SK-N-SH (cell line): ENCODE measurements around the gene LRMDA. TPM values are rescaled to one million over a fixed set of nuclear protein-coding genes. Genes with fewer than 3 reads are reported as not detected.

Source experiments
- CTCF ChIA-PET: fragments of 300-600, 350-600 bp; formaldehyde crosslinking; extraction: SDS; loops from one replicate; lab custom pipeline; 2021; lab: Yijun Ruan, JAX
- POLR2A ChIA-PET: fragments of 350-600 bp; sonication (Branson Sonifier 250); formaldehyde crosslinking; extraction: SDS; loops from one replicate; lab custom pipeline; 2020; ENCODE audit warnings: antibody characterized with exemption, inconsistent platforms; lab: Yijun Ruan, JAX
- DNase-seq: peaks from one replicate; pipeline ENCODE4 v3.0.0; 2012
- H2AFZ ChIP-seq: fragments of 200-600 bp; sonication (generic); 2 replicates; pipeline ENCODE4 v1.8.1; 2016; ENCODE audit warnings: antibody characterized with exemption, mild to moderate bottlenecking, low read depth
- H3F3A ChIP-seq: fragments of 200-600 bp; sonication (generic); replicated peaks from 2 replicates; pipeline ENCODE3; 2016; ENCODE audit warnings: antibody characterized with exemption, mild to moderate bottlenecking; ENCODE audit not compliant: insufficient read depth
- H3K27ac ChIP-seq, 2 experiments: fragments of 200-500 bp in 1 of 2; fragments of 200-600 bp in 1 of 2; sonication (Bioruptor generic) in 1 of 2; sonication (generic), shearing (Covaris generic) in 1 of 2; 2 replicates each; pipeline versions ENCODE4 v1.5.1 to v1.6.1; 2014 to 2016; ENCODE audit warnings: low read depth in 2 of 2, inconsistent platforms in 1 of 2, low read length in 1 of 2, mild to moderate bottlenecking in 1 of 2, mixed read lengths in 1 of 2
- H3K27me3 ChIP-seq: fragments of 200-600 bp; sonication (generic), shearing (Covaris generic); 2 replicates; pipeline ENCODE4 v1.6.1; 2016; ENCODE audit warnings: mixed run types; ENCODE audit not compliant: insufficient read depth
- H3K36me3 ChIP-seq, 2 experiments: fragments of 200-500 bp in 1 of 2; fragments of 200-600 bp in 1 of 2; sonication (Bioruptor generic) in 1 of 2; sonication (generic) in 1 of 2; replicated peaks in 1 of 2; 2 replicates each; pipeline versions ENCODE3 to v1.5.1; 2014 to 2016; ENCODE audit warnings: low read length in 1 of 2, mild to moderate bottlenecking in 1 of 2; ENCODE audit not compliant: insufficient read depth in 2 of 2, control insufficient read depth in 1 of 2
- H3K4me1 ChIP-seq, 2 experiments: fragments of 200-500 bp in 1 of 2; fragments of 200-600 bp in 1 of 2; sonication (Bioruptor generic) in 1 of 2; sonication (generic), shearing (Covaris generic) in 1 of 2; 2 replicates each; pipeline versions ENCODE4 v1.5.1 to v1.6.1; 2014 to 2016; ENCODE audit warnings: low read depth in 1 of 2, low read length in 1 of 2, mixed run types in 1 of 2; ENCODE audit not compliant: insufficient read depth in 2 of 2, control insufficient read depth in 1 of 2
- H3K4me2 ChIP-seq: fragments of 200-600 bp; sonication (generic), shearing (Covaris generic); 2 replicates; pipeline ENCODE4 v1.6.1; 2017; ENCODE audit warnings: mixed run types
- H3K4me3 ChIP-seq, 2 experiments: fragments of 200-500 bp in 1 of 2; fragments of 200-600 bp in 1 of 2; sonication (Bioruptor generic) in 1 of 2; sonication (generic), shearing (Covaris generic) in 1 of 2; 2 replicates each; pipeline versions ENCODE4 v1.5.1 to v1.8.1; 2014 to 2016; ENCODE audit warnings: low read depth in 2 of 2, inconsistent platforms in 1 of 2, low read length in 1 of 2, mild to moderate bottlenecking in 1 of 2, mixed read lengths in 1 of 2, moderate library complexity in 1 of 2
- H3K79me2 ChIP-seq: fragments of 200-600 bp; sonication (generic); 2 replicates; pipeline ENCODE4 v1.8.1; 2017; ENCODE audit warnings: mild to moderate bottlenecking; ENCODE audit not compliant: insufficient read depth
- H3K9ac ChIP-seq: fragments of 200-600 bp; sonication (generic); 2 replicates; pipeline ENCODE4 v1.6.1; 2017; ENCODE audit warnings: mixed run types
- H3K9me2 ChIP-seq: fragments of 200-600 bp; sonication (generic); 2 replicates; pipeline ENCODE4 v1.6.1; 2017; ENCODE audit warnings: mixed run types
- H3K9me3 ChIP-seq: fragments of 200-600 bp; sonication (generic); 2 replicates; pipeline ENCODE4 v1.6.1; 2017; ENCODE audit warnings: mixed run types, mild to moderate bottlenecking, moderate library complexity
- H4K20me1 ChIP-seq: fragments of 200-600 bp; sonication (generic); 2 replicates; pipeline ENCODE4 v1.6.1; 2017; ENCODE audit warnings: mild to moderate bottlenecking, mixed run types; ENCODE audit not compliant: insufficient read depth
- CHD2 ChIP-seq: fragments of 150-350 bp; IDR thresholded peaks from 2 replicates; pipeline ENCODE4 v1.6.1; 2018; ENCODE audit warnings: low read length; ENCODE audit not compliant: partially characterized antibody
- CTCF ChIP-seq: fragments of 200-600 bp; sonication (generic); IDR thresholded peaks from 2 replicates; pipeline ENCODE4 v1.6.1; 2017; ENCODE audit warnings: antibody characterized with exemption, mild to moderate bottlenecking, moderate library complexity
- ELF1 ChIP-seq: IDR thresholded peaks from 2 replicates; pipeline ENCODE4 v1.4.0; 2012
- EP300 ChIP-seq, 2 experiments: IDR thresholded peaks; 2 replicates each; pipeline versions ENCODE4 v1.4.0 to v1.6.1; 2012; ENCODE audit warnings: borderline replicate concordance in 1 of 2, low read depth in 1 of 2, low read length in 1 of 2
- FOXJ3 ChIP-seq: sonication (generic); formaldehyde crosslinking; IDR thresholded peaks from 2 replicates; pipeline ENCODE4 v1.5.1; 2020; ENCODE audit warnings: mild to moderate bottlenecking, missing genetic modification reagents
- FOXM1 ChIP-seq: IDR thresholded peaks from 2 replicates; pipeline ENCODE4 v1.4.0; 2012; ENCODE audit warnings: low read depth, mild to moderate bottlenecking
- GABPA ChIP-seq: IDR thresholded peaks from 2 replicates; pipeline ENCODE4 v1.4.0; 2012; ENCODE audit warnings: low read depth, mild to moderate bottlenecking
- MAX ChIP-seq: IDR thresholded peaks from 2 replicates; pipeline ENCODE4 v1.4.0; 2012; ENCODE audit warnings: low read depth
- NFIC ChIP-seq: IDR thresholded peaks from 2 replicates; pipeline ENCODE4 v1.4.0; 2012; ENCODE audit warnings: borderline replicate concordance
- PBX3 ChIP-seq: IDR thresholded peaks from 2 replicates; pipeline ENCODE4; 2012
- RAD21 ChIP-seq: IDR thresholded peaks from 2 replicates; pipeline ENCODE4 v1.6.1; 2012; ENCODE audit warnings: mild to moderate bottlenecking, low read length
- RFX5 ChIP-seq: IDR thresholded peaks from 2 replicates; pipeline ENCODE4 v1.6.1; 2012; ENCODE audit warnings: mild to moderate bottlenecking, improper control_type of control experiment, low read length
- SIN3A ChIP-seq: IDR thresholded peaks from 2 replicates; pipeline ENCODE4 v1.6.1; 2012; ENCODE audit warnings: low read depth, mild to moderate bottlenecking, low read length, moderate library complexity, borderline replicate concordance
- TAF1 ChIP-seq: IDR thresholded peaks from 2 replicates; pipeline ENCODE4 v1.6.1; 2012; ENCODE audit warnings: low read depth, mild to moderate bottlenecking, low read length, moderate library complexity, borderline replicate concordance
- TCF12 ChIP-seq: IDR thresholded peaks from 2 replicates; pipeline ENCODE4 v1.4.0; 2012
- USF1 ChIP-seq: IDR thresholded peaks from 2 replicates; pipeline ENCODE4 v1.4.0; 2012; ENCODE audit warnings: low read depth, borderline replicate concordance
- USF2 ChIP-seq: fragments of 150-350 bp; IDR thresholded peaks from 2 replicates; pipeline ENCODE4 v1.6.1; 2017; ENCODE audit warnings: antibody characterized with exemption, low read length, low read depth, borderline replicate concordance
- YY1 ChIP-seq: IDR thresholded peaks from 2 replicates; pipeline ENCODE4 v1.4.0; 2012; ENCODE audit warnings: low read depth, mild to moderate bottlenecking
- WGBS: methylation state at CpG from one replicate; pipeline ENCODE4 v1.1.6; 2017; ENCODE audit warnings: low lambda C conversion rate; 5-methylcytosine and 5-hydroxymethylcytosine counted together
- polyA plus RNA-seq, 3 experiments: library from polyadenylated mRNA; depleted of rRNA; stranded (reverse); fragments of >200 nt; gene quantifications; 2 replicates each; pipeline ENCODE4 v1.2.3, GENCODE V29; 2012

Gene LRMDA
- polyA plus RNA-seq, 1 of the 3 experiments (the other 2 are of a cell fraction), result 0.95 TPM

- CTCF ChIA-PET, result interaction anchor here (0.9 kb wide), 1 partner anchor 19 kb away, joined by 3 read pairs; no protein-coding TSS in a partner anchor
- no peaks in the 10 kb centered on the region for H3K27me3 ChIP-seq
- no peaks in the 10 kb centered on the region for H3K9me3 ChIP-seq
- H2AFZ ChIP-seq, result no peak overlapping the region
- H4K20me1 ChIP-seq, result no peaks in the 10 kb centered on the region
- 75% methylated on average over 5 of the region's 5 CpGs for WGBS
- no peak overlapping the region for H3K27ac ChIP-seq
- H3K79me2 ChIP-seq, result no peaks in the 10 kb centered on the region
- H3K4me1 ChIP-seq, result peaks cover 0 to 5% of the 10 kb centered on the region in 2 experiments; a peak in 1 of 4 replicates
- no peaks in the 10 kb centered on the region for H3K9me2 ChIP-seq
- POLR2A ChIA-PET, result no interaction called here
- no peak for DNase-seq
- H3K4me3 ChIP-seq, result no peak overlapping the region
- H3K9ac ChIP-seq, result no peak overlapping the region
- TF ChIP-seq RFX5 (no peak), FOXJ3 (CRISPR knock-in tag) (no peak), ELF1 (no peak), RAD21 (no peak), YY1 (no peak), FOXM1 (no peak), GABPA (no peak), NFIC (no peak), MAX (no peak), PBX3 (no peak), TCF12 (no peak), TAF1 (no peak), USF2 (no peak), SIN3A (no peak), USF1 (no peak), CTCF (no peak), EP300 (IDR thresholded peaks at IDR 0.05; ENCODE audit: borderline replicate concordance in 1 of 2, low read depth in 1 of 2, low read length in 1 of 2) (no peak), CHD2 (no peak)
- TF ChIP-seq, all 33 proteins: peak for 0
- H3K4me2 ChIP-seq, result no peak overlapping the region
- no peaks in the 10 kb centered on the region for H3F3A ChIP-seq
- no peaks in the 10 kb centered on the region for H3K36me3 ChIP-seq
Measured at GRCh38 chr10:75807456-75807855, 376.0 kb downstream of the LRMDA start.
